Ovary (tissue), 9 donors: ENCODE results near the gene RASAL2. TPM values are rescaled to one million over a fixed set of nuclear protein-coding genes. Genes with fewer than 3 reads are reported as not detected.

Experiments
- DNase-seq, 5 donors: peaks; one replicate each; pipeline ENCODE4 v3.0.0-alpha.2; 2019 to 2020
- H3K27ac ChIP-seq, 2 donors: fragments of 200-600 bp; one replicate each; pipeline versions ENCODE4 v1.5.1 to v1.8.0; 2019 to 2022
- H3K27me3 ChIP-seq: fragments of 200-600 bp; one replicate; pipeline ENCODE4 v1.8.0; 2022
- H3K36me3 ChIP-seq: fragments of 200-600 bp; sonication (generic); one replicate; pipeline ENCODE4 v1.5.1; 2019
- H3K4me1 ChIP-seq: one replicate; pipeline ENCODE4 v1.8.1; 2013; ENCODE audit warnings: mild to moderate bottlenecking, moderate library complexity; ENCODE audit not compliant: insufficient read depth
- H3K4me3 ChIP-seq: fragments of 200-600 bp; sonication (generic); one replicate; pipeline ENCODE4 v1.5.1; 2017
- H3K9me3 ChIP-seq, 2 donors: fragments of 200-600 bp in 1 of 2; sonication (generic) in 1 of 2; one replicate each; pipeline versions ENCODE4 v1.5.1 to v1.8.1; 2013 to 2019; ENCODE audit warnings: mild to moderate bottlenecking in 1 of 2, moderate library complexity in 1 of 2
- EP300 ChIP-seq: sonication (generic); formaldehyde crosslinking; IDR thresholded peaks from one replicate; pipeline ENCODE4 v1.6.1; 2017; ENCODE audit warnings: antibody characterized with exemption
- POLR2A ChIP-seq: fragments of 450-650 bp; IDR thresholded peaks from one replicate; pipeline ENCODE4 v1.6.1; 2017; ENCODE audit warnings: antibody characterized with exemption, mild to moderate bottlenecking, moderate library complexity
- WGBS, 3 donors: extraction: QIAGEN DNeasy Blood & Tissue Kit in 1 of 3; methylation state at CpG; one replicate each; pipeline versions ENCODE4 v1.1.5 to v1.1.7; 2013 to 2017; 5-methylcytosine and 5-hydroxymethylcytosine counted together
- intact Hi-C, 4 donors: fragments of 100-400 bp; cut with DNase I; formaldehyde crosslinking; loops; one replicate each; pipeline versions ENCODE4 v1.11.0 to v1.15.1; 2022 to 2023
- polyA plus RNA-seq, 2 donors: library from polyadenylated mRNA; stranded (reverse); fragments of 200-250 nt in 1 of 2; fragments of 350-450 nt in 1 of 2; fragmentation: Illumina TruSeq in 1 of 2; extraction: RNeasy Lipid Tissue Mini Kit (QIAGEN cat#74804) in 1 of 2; gene quantifications; one replicate each; pipeline ENCODE4 v1.2.3, GENCODE V29; 2013 to 2014
- total RNA-seq, 7 donors: library from RNA; depleted of rRNA in 2 of 7; stranded (reverse); fragments of >200 nt in 2 of 7; fragmentation: NEBNext Ultra II Directional in 3 of 7; extraction: Animal tissue kit (Norgen Biotek cat#: 25700) in 3 of 7; gene quantifications; one replicate each; pipeline versions ENCODE4 v1.1.0 to v1.2.4, GENCODE V29; 2016 to 2023
- TF ChIP-seq, protein P1 (sequence below), 3 donors: fragments of 450-650 bp in 2 of 3; fragments of 200-600 bp in 1 of 3; IDR thresholded peaks; one replicate each; pipeline versions ENCODE4 v1.5.1 to v1.8.0; 2016 to 2022; ENCODE audit warnings: antibody characterized with exemption in 3 of 3, mild to moderate bottlenecking in 1 of 3
- donor health status: DM: no; HTN: no; CAD: no; lungs with moderate emphysema.
- donor health status: DM: no; HTN: no; CAD: no.
- donor health status: Bipolar disorder and iron deficiency.
- donor health status: DM: yes; HTN: yes; CAD: no.
- donor health status: DM: no; HTN: no; CAD: no.
- donor health status: DM: yes; HTN: yes; CAD: no.

The RASAL2 gene
- total and polyA plus RNA-seq, 9 donors: 4.2 to 20.5 (median 11.5) TPM

DNA sequence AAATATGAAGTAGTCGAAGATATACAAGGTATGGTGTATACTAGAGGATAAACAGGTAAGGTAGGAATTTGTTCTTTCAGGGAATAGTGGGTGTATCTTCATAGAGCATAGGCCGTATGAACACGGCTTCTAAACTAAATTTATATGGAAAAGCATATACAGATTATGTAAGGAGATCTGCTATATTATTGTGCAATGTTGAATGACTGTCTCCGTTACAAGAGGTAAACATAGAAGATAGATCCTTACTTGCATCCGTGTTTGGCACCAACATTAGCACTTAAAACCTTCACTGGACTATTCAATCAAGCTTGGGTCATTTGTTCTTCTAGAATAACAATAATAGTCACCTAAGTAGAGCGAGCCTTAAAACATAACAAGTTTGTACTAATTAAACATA lies 357.0 kb downstream of the RASAL2 start:
- TF ChIP-seq, protein P1, sequence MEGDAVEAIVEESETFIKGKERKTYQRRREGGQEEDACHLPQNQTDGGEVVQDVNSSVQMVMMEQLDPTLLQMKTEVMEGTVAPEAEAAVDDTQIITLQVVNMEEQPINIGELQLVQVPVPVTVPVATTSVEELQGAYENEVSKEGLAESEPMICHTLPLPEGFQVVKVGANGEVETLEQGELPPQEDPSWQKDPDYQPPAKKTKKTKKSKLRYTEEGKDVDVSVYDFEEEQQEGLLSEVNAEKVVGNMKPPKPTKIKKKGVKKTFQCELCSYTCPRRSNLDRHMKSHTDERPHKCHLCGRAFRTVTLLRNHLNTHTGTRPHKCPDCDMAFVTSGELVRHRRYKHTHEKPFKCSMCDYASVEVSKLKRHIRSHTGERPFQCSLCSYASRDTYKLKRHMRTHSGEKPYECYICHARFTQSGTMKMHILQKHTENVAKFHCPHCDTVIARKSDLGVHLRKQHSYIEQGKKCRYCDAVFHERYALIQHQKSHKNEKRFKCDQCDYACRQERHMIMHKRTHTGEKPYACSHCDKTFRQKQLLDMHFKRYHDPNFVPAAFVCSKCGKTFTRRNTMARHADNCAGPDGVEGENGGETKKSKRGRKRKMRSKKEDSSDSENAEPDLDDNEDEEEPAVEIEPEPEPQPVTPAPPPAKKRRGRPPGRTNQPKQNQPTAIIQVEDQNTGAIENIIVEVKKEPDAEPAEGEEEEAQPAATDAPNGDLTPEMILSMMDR (IDR thresholded peaks at IDR 0.05): no peak
- TF ChIP-seq POLR2A (no peak), EP300 (no peak)
- no peaks in the 10 kb centered on the region for H3K4me1 ChIP-seq
- 94 to 96% (median 96%) methylated on average over 6 of the region's 6 CpGs for WGBS, 3 donors
- H3K4me3 ChIP-seq: no peak overlapping the region
- H3K36me3 ChIP-seq: no peaks in the 10 kb centered on the region
- no peaks in the 10 kb centered on the region for H3K27me3 ChIP-seq
- no peak for DNase-seq
- intact Hi-C loops: no loop called here
- no peaks in the 10 kb centered on the region for H3K9me3 ChIP-seq
- no peak overlapping the region for H3K27ac ChIP-seq

DNA sequence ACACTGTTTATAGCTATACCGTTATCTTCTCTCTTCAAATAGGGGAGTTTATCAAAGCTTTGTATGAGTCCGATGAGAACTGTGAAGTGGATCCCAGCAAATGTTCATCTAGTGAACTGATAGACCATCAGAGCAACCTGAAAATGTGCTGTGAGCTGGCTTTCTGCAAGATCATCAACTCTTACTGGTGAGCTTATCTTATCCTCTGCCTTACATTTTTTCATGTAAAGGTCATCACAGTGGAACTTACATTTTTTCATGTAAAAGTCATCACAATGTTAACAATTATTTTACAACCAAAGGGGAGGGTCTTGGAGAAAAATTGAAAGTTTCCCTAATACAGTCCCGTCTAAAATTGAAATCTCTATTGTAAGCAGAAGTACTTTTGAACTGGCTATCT lies 357.6 kb downstream of the RASAL2 start:
- DNase-seq: no peak
- Histone ChIP-seq H3K27me3 (no peaks in the 10 kb centered on the region), H3K4me3 (no peak overlapping the region), H3K36me3 (no peaks in the 10 kb centered on the region), H3K9me3 (no peaks in the 10 kb centered on the region), H3K27ac (no peak overlapping the region), H3K4me1 (no peaks in the 10 kb centered on the region)
- intact Hi-C loops: no loop called here
- WGBS, 3 donors: 50 to 63% (median 55%) methylated on average over 3 of the region's 3 CpGs
- TF ChIP-seq, protein P1 (IDR thresholded peaks at IDR 0.05): no peak
- TF ChIP-seq EP300 (no peak), POLR2A (no peak)

DNA sequence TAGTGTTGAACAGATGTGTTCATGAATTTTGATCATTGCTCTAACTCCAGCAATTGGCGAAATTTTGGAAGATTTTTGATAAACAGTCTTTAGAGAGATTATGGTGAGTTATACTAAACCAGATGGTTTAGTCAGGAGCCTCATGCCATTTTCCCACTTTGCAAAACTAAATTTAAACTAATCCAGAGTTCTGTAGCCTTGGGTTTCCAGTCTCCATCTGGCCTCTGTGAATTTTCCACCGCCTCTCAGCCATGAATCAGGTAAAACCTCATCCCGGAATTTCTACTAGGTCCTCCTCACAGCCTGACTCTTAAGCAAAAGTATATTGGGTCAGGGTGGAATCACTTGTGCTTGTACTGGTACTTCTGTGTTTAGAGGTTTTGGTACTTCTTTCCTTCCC lies 358.1 kb downstream of the RASAL2 start:
- intact Hi-C loops: no loop called here
- no peak for DNase-seq
- H3K9me3 ChIP-seq: no peaks in the 10 kb centered on the region
- TF ChIP-seq EP300 (no peak), POLR2A (no peak)
- TF ChIP-seq, protein P1 (IDR thresholded peaks at IDR 0.05): no peak
- WGBS, 3 donors: 86 to 95% (median 94%) methylated on average over 3 of the region's 3 CpGs
- no peaks in the 10 kb centered on the region for H3K4me1 ChIP-seq
- H3K36me3 ChIP-seq: no peaks in the 10 kb centered on the region
- no peaks in the 10 kb centered on the region for H3K27me3 ChIP-seq
- no peak overlapping the region for H3K27ac ChIP-seq
- H3K4me3 ChIP-seq: no peak overlapping the region

DNA sequence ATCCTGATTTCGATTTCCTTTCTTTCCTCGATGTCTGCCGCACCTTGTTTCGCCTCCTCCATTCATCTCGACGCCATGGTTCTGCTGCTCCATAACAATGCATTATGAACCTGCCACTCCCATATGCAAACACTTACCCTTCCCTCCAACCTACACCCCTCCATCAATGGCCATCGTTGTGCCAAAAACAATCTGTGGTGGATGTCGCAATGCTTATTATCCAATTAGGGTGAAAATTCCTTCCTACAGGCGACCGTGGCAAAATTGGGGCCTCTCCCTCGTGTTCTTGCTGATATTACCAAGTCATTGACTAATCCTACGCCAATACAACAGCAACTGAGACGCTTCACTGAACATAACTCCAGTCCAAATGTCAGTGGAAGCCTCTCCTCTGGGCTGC lies 362.6 kb downstream of the RASAL2 start:
- Histone ChIP-seq H3K9me3 (no peaks in the 10 kb centered on the region), H3K27ac (no peak overlapping the region), H3K4me1 (no peaks in the 10 kb centered on the region), H3K36me3 (no peaks in the 10 kb centered on the region), H3K4me3 (no peak overlapping the region), H3K27me3 (no peaks in the 10 kb centered on the region)
- TF ChIP-seq EP300: no peak
- TF ChIP-seq, protein P1 (IDR thresholded peaks at IDR 0.05): no peak
- intact Hi-C loops: no loop called here
- DNase-seq: no peak
- 94 to 97% (median 96%) methylated on average over 13 of the region's 13 CpGs for WGBS, 3 donors

DNA sequence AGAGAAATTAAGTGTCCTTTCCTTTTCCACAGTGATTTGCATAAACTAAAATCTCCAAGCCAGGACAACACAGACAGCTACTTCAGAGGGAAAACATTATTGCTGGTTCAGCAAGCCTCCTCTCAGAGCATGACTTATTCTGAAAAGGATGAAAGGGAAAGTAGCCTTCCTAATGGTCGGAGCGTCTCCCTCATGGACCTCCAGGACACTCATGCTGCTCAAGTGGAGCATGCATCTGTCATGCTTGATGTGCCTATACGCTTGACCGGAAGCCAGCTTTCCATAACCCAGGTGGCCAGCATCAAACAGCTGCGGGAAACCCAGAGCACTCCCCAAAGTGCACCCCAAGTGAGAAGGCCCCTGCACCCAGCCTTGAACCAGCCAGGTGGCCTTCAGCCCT lies 363.7 kb downstream of the RASAL2 start:
- no peak for DNase-seq
- WGBS, 3 donors: 90 to 98% (median 98%) methylated on average over 5 of the region's 5 CpGs
- H3K36me3 ChIP-seq: no peaks in the 10 kb centered on the region
- TF ChIP-seq EP300 (no peak), POLR2A (no peak)
- TF ChIP-seq, protein P1 (IDR thresholded peaks at IDR 0.05): no peak
- H3K27ac ChIP-seq: no peak overlapping the region
- intact Hi-C loops: no loop called here
- H3K9me3 ChIP-seq: no peaks in the 10 kb centered on the region
- H3K27me3 ChIP-seq: no peaks in the 10 kb centered on the region
- no peaks in the 10 kb centered on the region for H3K4me1 ChIP-seq
- H3K4me3 ChIP-seq: no peak overlapping the region
